Erythroblast (primary cell): ENCODE data around the gene MICAL2.

Experiments
- DNase-seq, 2 experiments: peaks; one replicate each; lab custom pipeline; 2025; lab: John Stamatoyannopoulos, UW
- GATA1 ChIP-seq: IDR thresholded peaks from 2 replicates; pipeline ENCODE4 v1.6.1; 2011; ENCODE audit warnings: low read depth, mild to moderate bottlenecking, control low read depth, low read length, moderate library complexity
- POLR2A ChIP-seq: IDR thresholded peaks from 2 replicates; pipeline ENCODE4 v1.6.1; 2011; ENCODE audit warnings: mild to moderate bottlenecking, low read length

Gene MICAL2

DNA sequence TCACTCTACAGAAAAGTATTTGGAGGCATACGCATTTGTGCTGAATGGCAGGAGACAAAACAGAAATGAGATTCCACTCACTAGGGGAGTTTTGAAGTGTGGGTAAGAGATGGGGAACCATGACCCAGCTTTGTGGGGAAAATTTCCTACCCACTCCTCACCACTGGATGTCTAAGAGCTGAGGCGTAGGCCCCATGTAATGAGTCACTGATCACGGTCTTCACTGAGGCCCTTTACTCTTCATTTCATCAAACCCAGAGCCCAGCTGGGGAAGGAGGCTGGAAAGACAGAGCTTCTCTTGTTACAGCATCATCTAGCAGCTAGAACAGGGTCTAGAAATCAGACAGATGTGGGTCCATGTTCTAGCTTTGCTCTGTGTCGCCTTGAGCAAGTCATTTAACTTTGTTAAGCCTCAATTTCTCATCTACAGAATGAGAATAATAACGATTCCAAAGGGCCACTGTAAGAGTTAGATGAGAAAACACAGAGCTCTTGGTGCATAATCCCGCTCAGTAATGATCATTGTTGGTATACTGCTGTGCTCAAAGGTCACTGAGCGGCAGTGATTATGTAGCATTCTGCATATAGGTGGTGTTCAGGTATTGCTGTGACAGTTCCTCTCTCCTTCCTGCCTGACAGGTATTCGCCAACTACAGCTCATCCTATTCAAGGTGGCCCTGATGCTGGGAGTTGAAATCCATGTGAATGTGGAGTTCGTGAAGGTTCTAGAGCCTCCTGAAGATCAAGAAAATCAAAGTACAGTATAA, 97.2 kb downstream of the MICAL2 start:
- no peak for DNase-seq

DNA sequence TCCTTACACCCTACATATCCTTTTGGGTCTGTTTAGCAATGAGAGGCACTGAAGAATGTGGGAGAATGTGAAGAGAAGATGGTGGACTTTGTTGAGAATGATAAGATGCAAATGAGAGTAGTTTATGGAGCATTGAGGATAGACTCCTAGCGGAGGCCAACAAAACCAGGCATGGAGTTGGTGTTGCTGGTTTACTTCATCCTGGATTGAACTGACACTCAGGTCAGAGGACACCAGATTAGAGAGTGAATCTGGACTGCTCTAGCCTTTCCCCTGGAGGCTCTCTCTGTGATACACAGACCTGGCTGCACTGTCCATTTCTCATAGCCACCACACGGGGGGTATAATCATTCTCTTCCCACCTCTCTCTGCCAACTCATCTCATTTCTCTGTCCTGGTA, 98.7 kb downstream of the MICAL2 start:
- TF ChIP-seq GATA1: no peak
- no peak for TF ChIP-seq POLR2A
- DNase-seq: no peak

More for the DNA sequence above, 97.2 kb downstream of the MICAL2 start:
- no peak for TF ChIP-seq POLR2A
- TF ChIP-seq GATA1: no peak

DNA sequence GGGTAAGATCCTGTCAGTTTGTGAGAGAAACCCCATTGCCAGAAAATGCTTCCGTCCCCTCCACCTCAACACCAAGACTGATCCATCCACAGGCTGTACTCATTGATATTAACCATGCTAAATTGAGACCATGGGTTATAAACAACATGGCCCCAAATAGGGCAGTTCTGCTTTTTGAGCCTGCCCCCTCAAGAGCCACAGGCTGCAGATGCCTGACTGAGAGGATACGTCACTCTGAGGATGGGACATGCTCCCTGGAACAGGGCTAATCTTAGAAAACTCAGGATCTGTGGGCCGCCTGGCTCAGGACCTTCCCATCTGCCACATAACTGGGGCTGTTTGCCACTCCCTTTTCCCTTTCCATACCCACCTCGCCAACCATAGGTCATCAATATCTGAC, 99.8 kb downstream of the MICAL2 start:
- DNase-seq: no peak
- TF ChIP-seq GATA1: no peak

DNA sequence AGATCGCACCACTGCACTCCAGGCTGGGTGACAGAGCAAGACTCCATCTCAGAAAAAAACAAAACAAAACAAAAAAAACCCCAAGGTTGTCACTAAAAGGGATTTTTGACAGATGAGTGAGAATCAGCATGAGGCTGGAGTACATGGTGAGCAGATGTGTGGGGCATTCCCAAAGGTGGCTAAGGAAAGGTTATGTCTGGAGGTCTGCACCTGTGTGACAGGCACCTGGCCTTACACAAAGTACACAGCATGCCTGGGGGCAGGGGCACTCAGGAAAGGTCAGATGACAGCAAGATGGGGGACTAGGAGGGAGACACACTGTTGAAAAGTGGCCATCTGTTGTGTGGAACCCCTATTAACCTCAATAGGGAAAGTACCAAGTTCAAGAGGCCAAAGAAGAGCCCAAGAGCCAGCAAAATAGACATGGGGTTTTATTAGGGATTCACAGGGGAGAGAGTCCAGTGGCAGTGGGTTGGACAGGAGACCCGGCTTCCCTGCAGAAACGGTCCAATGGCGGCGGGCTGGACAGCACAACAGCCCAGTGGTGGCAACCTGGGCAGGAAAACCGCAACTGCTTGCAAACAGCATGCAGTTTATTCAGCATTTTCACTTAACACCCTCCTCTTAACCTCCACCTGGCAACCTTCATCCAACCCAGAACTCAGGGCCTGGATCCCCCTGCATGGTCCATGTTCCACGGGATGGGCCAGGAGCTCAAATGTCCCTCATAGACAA, 101.1 kb downstream of the MICAL2 start:
- no peak for DNase-seq
- no peak for TF ChIP-seq GATA1
- no peak for TF ChIP-seq POLR2A

DNA sequence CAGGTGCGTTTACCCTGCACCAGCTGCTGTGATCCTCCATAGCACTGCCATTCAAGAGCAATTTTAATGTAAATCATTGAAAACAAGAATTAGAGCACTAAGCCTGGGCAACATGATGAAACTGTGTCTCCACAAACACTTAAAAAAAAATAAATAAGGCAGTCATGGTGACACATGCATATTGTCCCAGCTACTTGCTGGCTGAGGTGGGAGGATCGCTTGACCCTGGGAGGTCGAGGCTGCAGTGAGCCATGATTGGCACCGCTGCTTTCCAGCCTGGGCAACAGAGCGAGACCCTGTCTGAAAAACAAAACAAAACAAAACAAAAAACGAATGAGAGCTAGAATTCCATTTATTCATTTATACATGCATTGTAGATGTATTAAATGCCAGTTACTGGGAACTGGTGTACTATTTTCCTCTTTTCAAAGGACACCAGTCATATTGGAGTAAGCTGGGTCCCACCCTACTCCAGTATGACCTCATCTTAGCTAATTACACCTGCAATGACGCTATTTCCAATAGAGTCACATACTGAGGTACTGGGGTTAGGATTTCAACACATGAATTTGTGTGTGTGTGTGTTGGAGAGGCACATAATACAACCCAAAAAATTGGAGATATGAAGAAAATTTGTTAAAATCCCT, 101.9 kb downstream of the MICAL2 start:
- no peak for TF ChIP-seq GATA1
- no peak for TF ChIP-seq POLR2A
- no peak for DNase-seq

DNA sequence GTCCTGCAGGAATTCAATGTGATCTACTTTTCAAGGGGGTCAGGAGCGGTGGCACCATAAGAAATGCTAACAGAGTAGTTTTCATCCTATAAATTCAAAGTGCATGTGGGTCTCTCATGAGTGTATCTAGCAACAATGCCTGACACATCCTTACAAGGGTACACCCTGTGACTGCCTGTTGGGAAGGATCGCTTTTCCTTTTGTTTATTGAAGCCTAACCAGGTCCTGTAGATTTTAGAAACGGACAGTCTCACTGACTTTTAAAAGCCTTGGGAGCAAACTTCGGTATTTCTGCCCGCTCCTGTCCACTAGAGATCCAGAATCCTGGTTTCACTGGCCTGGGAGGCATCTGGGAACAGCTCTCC, 102.4 kb downstream of the MICAL2 start:
- no peak for DNase-seq
- no peak for TF ChIP-seq POLR2A
- TF ChIP-seq GATA1: no peak

DNA sequence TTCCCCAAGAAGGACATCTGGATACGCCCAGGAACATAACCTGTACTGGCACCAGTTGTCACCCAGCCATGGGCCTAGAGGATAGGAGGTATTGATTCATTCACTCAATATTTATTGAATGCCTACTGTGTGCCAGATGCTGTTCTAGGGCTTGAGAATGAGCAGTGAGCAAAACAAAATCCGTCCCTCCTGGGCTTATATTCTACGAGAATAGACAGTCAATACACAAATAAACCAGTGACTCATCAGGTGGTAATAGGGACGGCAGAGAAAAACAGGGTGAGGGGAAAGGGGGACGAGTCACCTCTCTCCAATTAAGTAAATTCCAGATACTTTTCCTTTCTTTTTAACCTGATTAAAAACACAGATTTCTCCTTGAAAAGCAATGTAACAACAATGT, 103.5 kb downstream of the MICAL2 start:
- no peak for DNase-seq
- no peak for TF ChIP-seq GATA1
- no peak for TF ChIP-seq POLR2A

DNA sequence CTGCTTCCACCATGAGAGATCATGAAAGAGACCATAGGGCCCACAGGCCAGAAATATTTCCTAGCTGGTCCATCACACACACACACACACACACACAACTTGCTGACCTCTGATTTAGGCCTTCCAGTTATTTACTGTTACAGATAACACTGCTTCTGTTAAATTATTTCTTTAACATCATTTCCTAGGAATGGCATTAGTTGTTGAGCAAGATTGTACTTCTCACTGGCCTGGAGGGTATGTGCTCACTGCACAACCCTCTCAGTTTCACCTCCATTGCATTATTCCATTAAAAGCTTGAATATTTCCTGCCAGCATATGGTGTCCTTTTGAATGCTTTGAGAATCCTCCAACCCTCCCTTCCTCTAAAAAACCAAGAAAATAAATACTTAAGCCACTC, 104.4 kb downstream of the MICAL2 start:
- no peak for DNase-seq
- TF ChIP-seq GATA1: no peak
- TF ChIP-seq POLR2A: no peak

DNA sequence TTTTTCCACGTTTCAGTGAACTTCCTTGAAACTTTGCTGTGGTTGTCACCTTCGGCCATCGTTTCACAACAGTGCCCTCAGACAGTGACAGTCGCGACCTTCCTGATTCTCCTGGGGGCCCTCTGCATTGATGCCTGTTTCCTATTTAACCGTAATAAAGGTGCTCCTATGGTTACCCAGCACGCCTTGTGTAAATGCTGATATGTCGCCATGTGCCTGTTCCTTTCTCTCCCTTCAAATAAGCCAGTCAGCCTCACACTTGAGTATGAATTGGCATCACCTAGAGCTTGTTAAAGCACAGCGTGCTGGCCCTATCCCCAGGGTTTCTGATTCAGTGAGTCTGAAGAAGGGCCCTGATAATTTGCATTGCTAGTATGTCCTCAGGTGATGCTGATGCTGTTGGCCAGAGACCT, 104.8 kb downstream of the MICAL2 start:
- DNase-seq: no peak
- no peak for TF ChIP-seq GATA1
- no peak for TF ChIP-seq POLR2A

DNA sequence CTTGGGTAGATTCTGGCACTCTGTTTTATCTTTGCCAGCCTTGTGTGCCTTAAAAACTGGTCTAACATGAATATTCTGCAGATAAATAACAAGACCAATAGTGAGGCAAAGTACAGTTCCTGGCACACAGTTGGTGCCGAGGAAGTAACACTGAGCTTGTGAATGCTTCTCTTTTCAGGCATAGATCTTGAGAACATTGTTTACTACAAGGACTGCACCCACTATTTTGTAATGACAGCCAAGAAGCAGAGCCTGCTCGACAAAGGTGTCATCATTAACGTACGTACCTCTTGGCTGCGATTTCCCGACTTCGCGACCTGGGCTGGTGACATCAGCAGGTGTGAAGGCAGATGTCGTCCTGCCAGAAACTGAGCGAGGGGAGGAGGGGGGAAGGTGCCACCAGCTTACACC, 105.7 kb downstream of the MICAL2 start:
- peak in 1 of 2 experiments; percentile 21 for DNase-seq
- TF ChIP-seq GATA1: no peak
- peak; percentile 46 for TF ChIP-seq POLR2A

DNA sequence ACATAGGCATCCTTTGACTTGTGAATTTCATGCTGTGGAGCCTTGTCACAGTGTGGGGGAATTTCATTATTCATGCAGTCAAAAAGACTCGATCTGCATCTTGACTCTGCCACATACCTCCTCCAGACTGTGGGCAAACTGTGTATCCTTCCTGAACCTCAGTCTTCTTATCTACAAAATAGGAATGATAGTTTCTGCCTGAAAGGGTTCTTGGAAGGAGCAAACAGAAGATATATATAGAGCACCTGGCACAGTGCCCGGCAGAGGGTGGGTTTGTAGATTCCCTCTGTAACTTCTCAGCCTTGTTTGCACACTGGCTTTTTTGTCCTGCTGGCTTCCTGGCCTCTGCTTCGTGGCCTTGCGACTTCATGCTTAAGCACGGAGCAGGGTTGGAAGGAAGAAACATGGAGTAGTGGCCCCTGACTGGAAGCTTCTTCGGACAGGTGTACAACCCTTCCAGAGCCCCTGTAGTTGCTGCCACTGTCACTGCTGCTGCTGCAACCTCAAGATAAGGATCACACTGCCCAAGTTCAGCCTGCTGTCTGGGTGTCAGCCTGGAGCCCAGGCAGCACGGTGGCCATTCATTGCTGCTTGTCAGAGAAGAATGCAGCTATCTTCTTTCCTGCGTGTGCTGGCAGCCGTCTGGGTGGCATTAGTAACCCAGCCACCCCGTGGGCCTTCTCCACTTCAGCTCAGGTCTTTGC, 106.4 kb downstream of the MICAL2 start:
- DNase-seq: peak; percentile 79 to 82
- TF ChIP-seq POLR2A (no peak), GATA1 (no peak)

DNA sequence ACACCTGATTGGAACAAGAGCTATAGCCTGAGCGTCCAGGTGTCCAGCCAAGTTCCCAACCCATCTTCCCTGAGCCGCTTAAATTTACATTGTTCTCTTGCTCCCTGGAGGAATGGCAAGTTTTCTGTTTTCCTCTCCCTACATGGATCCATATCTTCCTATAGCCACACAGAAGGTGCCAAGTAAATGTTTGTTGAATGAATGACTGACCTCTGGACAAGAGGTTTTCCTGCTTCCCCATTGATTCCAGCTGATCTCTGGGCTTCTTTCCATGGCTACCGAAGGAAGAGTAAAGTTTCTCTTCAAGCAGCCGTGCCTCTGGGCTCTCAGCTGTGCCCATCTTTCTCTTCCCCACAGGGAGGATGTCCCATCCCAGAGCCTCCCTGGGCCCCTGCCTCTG, 107.5 kb downstream of the MICAL2 start:
- no peak for TF ChIP-seq GATA1
- DNase-seq: no peak

DNA sequence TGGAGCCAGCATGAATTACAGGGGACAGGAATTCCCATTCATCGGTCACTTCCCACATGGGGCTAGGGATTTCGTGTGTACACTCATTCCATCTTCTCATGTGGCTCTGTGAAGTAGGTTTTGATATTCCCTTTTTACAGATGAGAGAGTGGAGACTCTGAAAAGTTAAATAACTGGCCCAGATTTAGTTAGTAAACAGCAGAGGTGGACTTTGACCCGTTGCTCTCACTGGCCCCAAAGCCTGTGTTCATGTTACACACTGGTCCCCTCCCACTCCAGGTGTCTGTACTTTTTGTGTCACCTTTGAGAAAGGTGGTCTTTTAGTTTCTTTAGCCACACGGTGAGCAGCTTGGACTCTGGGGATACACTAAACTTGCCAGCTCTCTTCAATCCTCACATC, 108.5 kb downstream of the MICAL2 start:
- TF ChIP-seq GATA1: no peak
- TF ChIP-seq POLR2A: no peak
- DNase-seq: peak in 1 of 2 experiments; percentile 14
